Cardiac muscle cell (in vitro differentiated cells and primary cell): ENCODE measurements around the gene PWP1. TPM values are rescaled to one million over a fixed set of nuclear protein-coding genes. Genes with fewer than 3 reads are reported as not detected.

Experiments
- DNase-seq, 2 donors: peaks; one replicate each; pipeline versions ENCODE4 v3.0.0 to v3.0.0-alpha.2; 2010 to 2017; ENCODE audit warnings: low read depth in 1 of 2, low spot score in 1 of 2
- H3K27ac ChIP-seq: fragments of 200-600 bp; sonication (generic); 2 replicates; pipeline ENCODE4 v1.5.1; 2016
- H3K27me3 ChIP-seq: fragments of 200-600 bp; sonication (generic); 2 replicates; pipeline ENCODE4 v1.6.0; 2016; ENCODE audit warnings: control low read depth
- H3K36me3 ChIP-seq: fragments of 200-600 bp; sonication (generic); 2 replicates; pipeline ENCODE4 v1.5.1; 2016; ENCODE audit warnings: control low read depth
- H3K4me1 ChIP-seq: fragments of 200-600 bp; sonication (generic); 2 replicates; pipeline ENCODE4 v1.8.1; 2017; ENCODE audit warnings: low read depth, mild to moderate bottlenecking, mixed run types
- H3K4me3 ChIP-seq: fragments of 200-600 bp; sonication (generic); 2 replicates; pipeline ENCODE4 v1.5.1; 2016; ENCODE audit warnings: mild to moderate bottlenecking
- H3K9me3 ChIP-seq: fragments of 200-600 bp; sonication (generic); 2 replicates; pipeline ENCODE4 v1.5.1; 2017; ENCODE audit warnings: low read depth, mild to moderate bottlenecking, control low read depth
- CTCF ChIP-seq: IDR thresholded peaks from 2 replicates; pipeline ENCODE4 v1.5.1; 2012; ENCODE audit warnings: low read depth, mild to moderate bottlenecking, low read length
- polyA plus RNA-seq: library from polyadenylated mRNA; unstranded; fragments of >200 nt; fragmentation: Nextera tagmentation; extraction: Ambion mirVana; gene quantifications from 2 replicates; pipeline ENCODE4 v1.2.1, GENCODE V29; 2016
- total RNA-seq: library from RNA; depleted of rRNA; stranded (reverse); fragments of >200 nt; gene quantifications from 2 replicates; pipeline ENCODE4 v1.2.3, GENCODE V29; 2016

Gene PWP1
- total and polyA plus RNA-seq, 2 experiments from 2014 or later = 55.9 to 123 TPM

DNA sequence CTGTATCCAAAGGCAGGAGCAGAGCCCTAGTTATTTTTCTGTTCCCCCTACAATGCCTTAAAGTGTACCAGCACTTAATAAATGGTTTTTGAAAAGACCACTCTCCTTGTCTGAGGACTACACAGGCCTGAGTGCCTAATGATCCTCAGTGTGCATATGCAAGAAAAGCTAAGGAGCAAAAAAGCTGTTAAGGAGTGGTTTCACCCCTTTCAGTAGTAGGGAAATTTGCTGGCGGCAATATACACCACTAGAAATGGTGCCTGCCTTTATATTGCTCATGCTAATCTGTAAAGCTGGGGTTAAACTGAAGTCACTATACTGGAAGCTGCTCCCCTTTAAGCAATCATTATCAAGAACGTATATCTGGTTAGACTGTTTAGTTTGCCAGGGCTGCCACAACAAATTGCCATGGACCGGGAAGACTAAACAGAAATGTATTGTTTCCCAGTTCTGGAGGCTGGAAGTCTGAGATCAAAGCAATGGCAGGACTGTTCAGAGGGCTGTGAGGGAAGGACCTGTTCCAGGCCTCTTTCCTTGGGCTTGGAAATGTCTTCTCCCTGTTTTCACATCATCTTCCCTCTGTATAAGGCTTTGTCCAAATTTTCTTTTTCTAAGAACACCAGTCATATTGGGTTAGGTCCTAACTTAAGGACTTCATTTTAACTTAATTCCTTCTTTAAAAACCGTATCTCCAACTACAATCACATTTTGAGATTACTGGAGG is 45.2 kb downstream of the PWP1 start:
- peaks cover 12% of the 10 kb centered on the region for H3K36me3 ChIP-seq
- no peak overlapping the region for H3K4me3 ChIP-seq
- H3K4me1 ChIP-seq = no peaks in the 10 kb centered on the region
- no peak for TF ChIP-seq CTCF
- no peak for DNase-seq
- no peaks in the 10 kb centered on the region for H3K9me3 ChIP-seq
- H3K27me3 ChIP-seq = no peaks in the 10 kb centered on the region
- no peak overlapping the region for H3K27ac ChIP-seq

DNA sequence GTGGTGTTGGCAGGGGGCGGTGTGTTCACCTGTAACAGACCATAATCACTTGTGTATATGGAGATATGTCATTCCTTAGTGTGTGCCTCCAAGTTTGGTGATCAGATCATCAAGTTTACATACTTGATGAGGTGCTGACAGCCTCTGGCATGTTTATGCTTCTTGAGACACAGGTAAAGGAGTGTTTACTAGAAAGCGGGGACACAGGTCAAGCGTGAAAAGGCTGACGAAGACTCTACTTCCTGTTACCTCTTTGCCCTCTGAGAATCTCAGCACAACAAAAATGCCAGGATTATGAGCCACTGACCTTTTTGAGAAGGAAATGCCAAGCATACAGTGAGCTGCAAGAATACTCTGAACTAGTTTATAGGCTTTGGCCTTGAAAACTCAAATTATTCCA is 45.8 kb downstream of the PWP1 start:
- H3K9me3 ChIP-seq = no peaks in the 10 kb centered on the region
- H3K27me3 ChIP-seq = no peaks in the 10 kb centered on the region
- DNase-seq = no peak
- peaks cover 16% of the 10 kb centered on the region for H3K36me3 ChIP-seq
- TF ChIP-seq CTCF = no peak
- no peak overlapping the region for H3K27ac ChIP-seq
- no peaks in the 10 kb centered on the region for H3K4me1 ChIP-seq
- H3K4me3 ChIP-seq = no peak overlapping the region

DNA sequence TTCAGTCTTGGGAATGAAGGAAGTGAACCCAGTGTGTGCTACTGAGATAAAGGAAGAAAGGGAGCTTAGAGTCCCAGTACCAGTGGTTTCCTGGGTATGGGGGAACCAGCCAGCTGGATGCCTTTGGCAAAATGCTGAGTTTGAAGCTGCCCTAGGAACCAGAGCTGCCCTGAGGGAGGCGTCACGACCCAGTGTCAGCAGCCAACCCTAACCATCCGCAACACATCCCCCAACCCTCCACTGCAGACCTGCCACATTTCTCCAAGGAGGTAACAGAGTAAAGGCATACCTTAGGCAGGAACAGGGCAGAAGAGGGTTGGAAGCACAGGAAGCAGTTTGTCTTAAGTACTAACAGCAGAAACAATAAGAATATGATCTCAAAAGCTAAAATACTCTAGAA is 46.8 kb downstream of the PWP1 start:
- DNase-seq = no peak
- Histone ChIP-seq H3K27me3 (no peaks in the 10 kb centered on the region), H3K9me3 (no peaks in the 10 kb centered on the region), H3K4me1 (no peaks in the 10 kb centered on the region), H3K27ac (no peak overlapping the region), H3K36me3 (peaks cover 20% of the 10 kb centered on the region), H3K4me3 (no peak overlapping the region)
- no peak for TF ChIP-seq CTCF

DNA sequence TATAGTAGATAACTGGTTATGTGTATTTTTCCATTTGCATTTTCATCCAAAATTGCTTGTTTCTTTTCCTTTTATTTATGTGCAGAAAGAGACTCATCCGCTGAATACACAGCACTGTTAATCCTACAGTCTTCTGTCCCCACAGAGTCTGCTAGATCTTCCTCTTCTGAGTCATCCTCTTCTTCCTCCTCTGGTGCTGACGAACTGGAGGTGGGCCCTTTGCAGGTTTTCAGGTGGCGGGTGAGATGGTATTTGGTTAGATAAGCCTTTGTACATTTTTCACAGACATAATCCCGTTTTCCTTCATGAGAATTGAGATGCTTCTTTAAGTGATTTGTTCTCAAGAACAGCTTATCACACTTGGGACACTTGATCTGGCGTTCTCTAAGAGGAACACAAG is 48.5 kb downstream of the PWP1 start:
- Histone ChIP-seq H3K9me3 (no peaks in the 10 kb centered on the region), H3K36me3 (peaks cover 36% of the 10 kb centered on the region), H3K27ac (no peak overlapping the region), H3K27me3 (no peaks in the 10 kb centered on the region), H3K4me1 (no peaks in the 10 kb centered on the region), H3K4me3 (no peak overlapping the region)
- DNase-seq = no peak
- no peak for TF ChIP-seq CTCF

GRCh38 chr12:107735763-107736162 is 50.2 kb downstream of the PWP1 start:
- no peak overlapping the region for H3K4me3 ChIP-seq
- no peak for TF ChIP-seq CTCF
- no peaks in the 10 kb centered on the region for H3K9me3 ChIP-seq
- H3K27ac ChIP-seq = no peak overlapping the region
- H3K36me3 ChIP-seq = peaks cover 48% of the 10 kb centered on the region
- no peak for DNase-seq
- H3K4me1 ChIP-seq = no peaks in the 10 kb centered on the region
- no peaks in the 10 kb centered on the region for H3K27me3 ChIP-seq
